OCI-LY7 (cell line): ENCODE data around the gene SNCAIP. TPM values are rescaled to one million over a fixed set of nuclear protein-coding genes. Genes with fewer than 3 reads are reported as not detected.

Experiments used
- BruUV-seq: library from RNA; stranded (reverse); fragments of 400-500 nt; replicated peaks from 2 replicates; lab custom pipeline; 2021; lab: Mats Ljungman, UMichigan
- CTCF ChIA-PET: fragments of 300-600 bp; sonication (Branson Sonifier 250); formaldehyde crosslinking; loops from one replicate; lab custom pipeline; 2022; ENCODE audit warnings: antibody characterized with exemption; ENCODE audit not compliant: unreplicated experiment; lab: Charles Lee
- POLR2A ChIA-PET: fragments of 300-600 bp; sonication (Branson Sonifier 250); formaldehyde crosslinking; loops from one replicate; lab custom pipeline; 2022; ENCODE audit warnings: antibody characterized with exemption; lab: Charles Lee
- DNase-seq: peaks from one replicate; pipeline ENCODE4 v3.0.0-alpha.2; 2015; ENCODE audit warnings: low spot score
- H2AFZ ChIP-seq: fragments of 200-600 bp; sonication (generic), shearing (Covaris generic); 2 replicates; pipeline ENCODE4 v1.6.1; 2014; ENCODE audit warnings: mild to moderate bottlenecking, antibody characterized with exemption, low read length, moderate library complexity
- H3K27ac ChIP-seq: fragments of 200-600 bp; sonication (generic); 2 replicates; pipeline ENCODE4 v1.5.1; 2014; ENCODE audit warnings: mixed run types, low read depth, mild to moderate bottlenecking, moderate library complexity, low read length, inconsistent platforms; ENCODE audit not compliant: poor library complexity, severe bottlenecking
- H3K36me3 ChIP-seq: fragments of 200-600 bp; sonication (generic); 2 replicates; pipeline ENCODE4 v1.6.1; 2014; ENCODE audit warnings: mild to moderate bottlenecking, antibody characterized with exemption, low read length, moderate library complexity, mixed read lengths; ENCODE audit not compliant: insufficient read depth
- H3K4me1 ChIP-seq: fragments of 200-600 bp; sonication (generic); 2 replicates; pipeline ENCODE4 v1.5.1; 2014; ENCODE audit warnings: mild to moderate bottlenecking, low read length; ENCODE audit not compliant: insufficient read depth, poor library complexity, severe bottlenecking
- H3K4me2 ChIP-seq: fragments of 200-600 bp; sonication (generic); 2 replicates; pipeline ENCODE4 v1.6.1; 2014; ENCODE audit warnings: mild to moderate bottlenecking, low read length
- H3K4me3 ChIP-seq: fragments of 200-600 bp; sonication (generic); 2 replicates; pipeline ENCODE4 v1.5.1; 2014; ENCODE audit warnings: mild to moderate bottlenecking, low read depth, low read length; ENCODE audit not compliant: poor library complexity, severe bottlenecking
- H3K79me2 ChIP-seq: fragments of 200-600 bp; sonication (generic); 2 replicates; pipeline ENCODE4 v1.6.1; 2016; ENCODE audit warnings: low read depth, mild to moderate bottlenecking, low read length, moderate library complexity, mixed read lengths; ENCODE audit not compliant: insufficient read depth
- H3K9me2 ChIP-seq: fragments of 200-600 bp; sonication (generic); 2 replicates; pipeline ENCODE4 v1.6.1; 2016; ENCODE audit warnings: mild to moderate bottlenecking, low read length, mixed read lengths; ENCODE audit not compliant: insufficient read depth
- H3K9me3 ChIP-seq: fragments of 200-600 bp; sonication (generic); 2 replicates; pipeline ENCODE4 v1.6.1; 2014; ENCODE audit warnings: mild to moderate bottlenecking, mixed run types, low read length, mixed read lengths
- H4K20me1 ChIP-seq: fragments of 200-600 bp; sonication (generic); 2 replicates; pipeline ENCODE4 v1.6.1; 2014; ENCODE audit warnings: mild to moderate bottlenecking, antibody characterized with exemption, low read length, moderate library complexity, mixed read lengths; ENCODE audit not compliant: insufficient read depth
- EZH2phosphoT487 ChIP-seq: fragments of 200-600 bp; sonication (generic); IDR thresholded peaks from 2 replicates; pipeline ENCODE4 v1.6.1; 2018; ENCODE audit warnings: low read depth, borderline replicate concordance, mild to moderate bottlenecking, mixed run types, antibody characterized with exemption, low read length, moderate library complexity, mixed read lengths
- intact Hi-C: fragments of 100-400 bp; cut with micrococcal nuclease; formaldehyde crosslinking; loops from one replicate; pipeline ENCODE4 v1.10.0; 2022; ENCODE audit not compliant: unreplicated experiment
- total RNA-seq, 2 experiments: library from RNA; depleted of rRNA in 1 of 2; stranded (reverse); fragments of >200 nt in 1 of 2; shearing (Covaris generic) in 1 of 2; gene quantifications; 2 replicates each; pipeline ENCODE4 v1.2.3, GENCODE V29; 2014 to 2022
- TF ChIP-seq, protein P1 (sequence below): fragments of 200-600 bp; sonication (generic); conservative IDR thresholded peaks from 2 replicates; pipeline ENCODE4 v1.5.1; 2014; ENCODE audit warnings: mild to moderate bottlenecking, antibody characterized with exemption, low read length, moderate library complexity, mixed read lengths

The SNCAIP gene
- total RNA-seq, 2 experiments from 2014 or later: not detected

DNA sequence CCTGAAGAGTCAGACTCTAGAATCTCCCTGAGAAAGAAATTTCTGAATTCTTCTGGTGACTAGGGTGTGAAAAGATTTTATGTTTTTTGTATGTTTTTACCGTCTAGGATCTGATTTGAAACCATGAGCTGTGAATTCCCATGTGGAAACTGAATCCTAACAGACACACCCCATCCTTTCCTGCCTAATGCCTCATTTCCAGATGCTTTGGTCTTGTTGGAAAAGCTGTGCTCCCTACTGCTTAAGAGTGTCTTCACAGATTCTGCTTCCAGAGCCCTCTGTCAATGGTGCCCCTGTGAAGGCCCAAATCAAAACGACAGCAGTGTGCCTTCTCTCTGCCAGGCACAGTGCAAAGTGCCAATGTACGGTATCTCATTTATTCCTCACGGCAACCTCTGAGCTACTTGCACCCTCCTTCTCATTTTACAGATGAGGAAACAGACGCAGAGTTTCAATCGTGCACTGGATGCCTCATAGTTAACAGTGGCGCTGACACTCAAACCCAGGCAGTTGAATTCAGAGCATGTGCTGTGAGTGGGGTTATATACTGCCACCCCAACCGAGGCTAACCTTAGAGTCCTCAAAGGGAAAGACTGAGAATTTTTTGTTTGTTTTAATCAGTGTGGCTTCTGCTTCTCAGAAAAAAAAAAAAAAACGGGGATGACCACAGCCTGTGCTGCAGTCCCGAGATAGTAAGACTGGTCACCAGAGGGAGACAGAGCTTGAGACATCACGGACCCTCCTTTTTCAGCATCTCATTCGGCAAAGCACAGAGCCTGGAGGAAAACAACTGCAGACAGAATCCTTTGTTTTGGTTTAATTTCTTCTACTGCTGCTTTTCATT, 188.4 kb downstream of the SNCAIP start:
- Histone ChIP-seq H4K20me1 (no peaks in the 10 kb centered on the region), H3K27ac (no peak overlapping the region), H3K4me3 (no peak overlapping the region), H3K4me2 (no peak overlapping the region), H3K9me3 (no peaks in the 10 kb centered on the region), H3K4me1 (no peaks in the 10 kb centered on the region), H3K36me3 (no peaks in the 10 kb centered on the region), H2AFZ (no peak overlapping the region), H3K9me2 (no peaks in the 10 kb centered on the region), H3K79me2 (no peaks in the 10 kb centered on the region)
- no TSS peak for BruUV-seq
- POLR2A ChIA-PET: no interaction called here
- CTCF ChIA-PET: interaction anchor here (0.6 kb wide), 1 partner anchor 60 kb away, joined by 3 read pairs; no protein-coding TSS in a partner anchor
- no peak for TF ChIP-seq EZH2phosphoT487
- TF ChIP-seq, protein P1, sequence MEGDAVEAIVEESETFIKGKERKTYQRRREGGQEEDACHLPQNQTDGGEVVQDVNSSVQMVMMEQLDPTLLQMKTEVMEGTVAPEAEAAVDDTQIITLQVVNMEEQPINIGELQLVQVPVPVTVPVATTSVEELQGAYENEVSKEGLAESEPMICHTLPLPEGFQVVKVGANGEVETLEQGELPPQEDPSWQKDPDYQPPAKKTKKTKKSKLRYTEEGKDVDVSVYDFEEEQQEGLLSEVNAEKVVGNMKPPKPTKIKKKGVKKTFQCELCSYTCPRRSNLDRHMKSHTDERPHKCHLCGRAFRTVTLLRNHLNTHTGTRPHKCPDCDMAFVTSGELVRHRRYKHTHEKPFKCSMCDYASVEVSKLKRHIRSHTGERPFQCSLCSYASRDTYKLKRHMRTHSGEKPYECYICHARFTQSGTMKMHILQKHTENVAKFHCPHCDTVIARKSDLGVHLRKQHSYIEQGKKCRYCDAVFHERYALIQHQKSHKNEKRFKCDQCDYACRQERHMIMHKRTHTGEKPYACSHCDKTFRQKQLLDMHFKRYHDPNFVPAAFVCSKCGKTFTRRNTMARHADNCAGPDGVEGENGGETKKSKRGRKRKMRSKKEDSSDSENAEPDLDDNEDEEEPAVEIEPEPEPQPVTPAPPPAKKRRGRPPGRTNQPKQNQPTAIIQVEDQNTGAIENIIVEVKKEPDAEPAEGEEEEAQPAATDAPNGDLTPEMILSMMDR: peak; percentile 49
- intact Hi-C loops: no loop called here
- DNase-seq: peak; percentile 3

DNA sequence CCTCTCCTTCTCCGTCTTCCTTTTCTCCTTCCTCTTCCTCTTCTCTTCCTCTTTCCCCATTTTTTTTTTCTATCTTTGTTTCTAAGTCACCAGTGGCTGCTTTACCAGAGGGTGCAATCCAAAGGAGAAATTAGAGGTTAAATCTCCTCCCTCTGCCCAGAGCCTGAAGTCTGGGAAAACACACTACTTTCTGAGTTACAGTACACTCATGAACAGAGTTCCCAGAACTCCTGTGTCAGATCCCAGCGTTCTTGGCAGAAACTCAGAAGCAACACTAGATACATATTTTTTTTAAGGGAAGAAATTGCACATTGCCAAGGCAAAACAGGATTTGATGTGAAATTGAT, 189.0 kb downstream of the SNCAIP start:
- H3K79me2 ChIP-seq: no peaks in the 10 kb centered on the region
- H2AFZ ChIP-seq: no peak overlapping the region
- DNase-seq: no peak
- ChIA-PET POLR2A (interaction anchor here (1.3 kb wide), 1 partner anchor 38 kb away, joined by 3 read pairs; no protein-coding TSS in a partner anchor), CTCF (no interaction called here)
- H3K4me1 ChIP-seq: no peaks in the 10 kb centered on the region
- H4K20me1 ChIP-seq: no peaks in the 10 kb centered on the region
- no TSS peak for BruUV-seq
- no peak overlapping the region for H3K27ac ChIP-seq
- no peak overlapping the region for H3K4me2 ChIP-seq
- intact Hi-C loops: no loop called here
- no peak for TF ChIP-seq EZH2phosphoT487
- TF ChIP-seq, protein P1: no peak
- no peaks in the 10 kb centered on the region for H3K36me3 ChIP-seq
- no peaks in the 10 kb centered on the region for H3K9me3 ChIP-seq
- no peaks in the 10 kb centered on the region for H3K9me2 ChIP-seq
- H3K4me3 ChIP-seq: no peak overlapping the region

DNA sequence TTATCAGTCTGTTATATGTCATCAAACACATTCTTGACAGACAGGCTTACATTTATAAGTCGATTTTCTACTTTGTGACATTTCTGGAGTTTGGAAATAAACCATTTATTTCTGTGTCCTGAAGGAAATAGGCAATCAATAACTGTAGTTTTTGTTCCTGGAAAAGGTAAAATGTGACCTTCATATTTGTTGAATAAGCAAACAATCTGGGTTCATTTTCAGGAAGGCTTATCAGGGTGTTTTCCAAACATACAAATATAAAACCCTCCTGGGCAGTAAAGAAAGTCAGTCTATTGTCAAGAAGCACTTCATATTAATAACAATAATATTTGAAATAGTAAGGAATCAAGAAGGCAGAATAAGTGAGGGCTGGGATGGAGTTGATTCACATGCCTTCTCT, 195.0 kb downstream of the SNCAIP start:
- Histone ChIP-seq H3K9me2 (no peaks in the 10 kb centered on the region), H2AFZ (no peak overlapping the region), H3K9me3 (no peaks in the 10 kb centered on the region), H3K36me3 (no peaks in the 10 kb centered on the region), H3K4me2 (no peak overlapping the region), H3K4me1 (no peaks in the 10 kb centered on the region), H3K79me2 (no peaks in the 10 kb centered on the region), H3K27ac (no peak overlapping the region), H3K4me3 (no peak overlapping the region), H4K20me1 (no peaks in the 10 kb centered on the region)
- BruUV-seq: no TSS peak
- no peak for TF ChIP-seq EZH2phosphoT487
- TF ChIP-seq, protein P1: no peak
- DNase-seq: no peak
- ChIA-PET CTCF (no interaction called here), POLR2A (interaction anchor here (0.7 kb wide), 1 partner anchor 146 kb away, joined by 3 read pairs; no protein-coding TSS in a partner anchor)
- intact Hi-C loops: no loop called here
